H1 (cell line): ENCODE measurements around the gene ASPHD2. TPM values are rescaled to one million over a fixed set of nuclear protein-coding genes. Genes with fewer than 3 reads are reported as not detected.

Experiments
- CTCF ChIA-PET: fragments of 300-600 bp; sonication (Branson Sonifier 250); formaldehyde crosslinking; loops from one replicate; lab custom pipeline; 2021; ENCODE audit not compliant: partially characterized antibody; lab: Charles Lee
- POLR2A ChIA-PET: fragments of 300-600 bp; sonication (Branson Sonifier 250); formaldehyde crosslinking; loops from one replicate; lab custom pipeline; 2021; ENCODE audit warnings: inconsistent platforms; ENCODE audit not compliant: partially characterized antibody; lab: Charles Lee
- DNase-seq, 2 experiments: peaks; one replicate each; pipeline versions ENCODE4 v3.0.0 to v3.0.0-alpha.2; 2010 to 2022; ENCODE audit warnings: low spot score in 2 of 2, low read depth in 1 of 2, mixed read lengths in 1 of 2
- FAIRE-seq: peaks from 2 replicates; lab custom pipeline; 2011; peaks lifted over from hg19 to GRCh38; lab: Jason Lieb, UNC
- H2AFZ ChIP-seq: 2 replicates; pipeline ENCODE4 v1.8.1; 2012; ENCODE audit warnings: low read length, inconsistent platforms
- H2AK5ac ChIP-seq: 2 replicates; pipeline ENCODE4 v1.6.1; 2013; ENCODE audit warnings: low read depth, low read length
- H2BK120ac ChIP-seq: replicated peaks from 2 replicates; pipeline ENCODE3; 2013; ENCODE audit warnings: low read depth, low read length, inconsistent platforms
- H2BK12ac ChIP-seq: 2 replicates; pipeline ENCODE4 v1.6.1; 2013; ENCODE audit warnings: low read depth, low read length
- H2BK15ac ChIP-seq: 2 replicates; pipeline ENCODE4 v1.6.1; 2013; ENCODE audit warnings: low read length
- H2BK20ac ChIP-seq: 2 replicates; pipeline ENCODE4 v1.6.1; 2013; ENCODE audit warnings: low read length
- H2BK5ac ChIP-seq: 2 replicates; pipeline ENCODE4 v1.6.1; 2013; ENCODE audit warnings: low read depth, low read length
- H3K14ac ChIP-seq: 2 replicates; pipeline ENCODE4 v1.6.1; 2013; ENCODE audit warnings: inconsistent platforms; ENCODE audit not compliant: insufficient read length
- H3K18ac ChIP-seq: 2 replicates; pipeline ENCODE4 v1.6.1; 2013; ENCODE audit warnings: low read length; ENCODE audit errors: extremely low read depth
- H3K23ac ChIP-seq: 2 replicates; pipeline ENCODE4 v1.6.1; 2013; ENCODE audit warnings: inconsistent platforms; ENCODE audit not compliant: insufficient read length
- H3K23me2 ChIP-seq: 2 replicates; pipeline ENCODE4 v1.6.1; 2013; ENCODE audit warnings: low read depth, low read length
- H3K27ac ChIP-seq: 2 replicates; pipeline ENCODE4 v1.6.1; 2011; ENCODE audit warnings: low read depth, low read length, inconsistent platforms
- H3K27me3 ChIP-seq, 4 experiments: replicated peaks in 1 of 4; 1 replicate in 1 of 4; 2 replicates in 3 of 4; pipeline versions ENCODE4 v1.6.1 to v1.8.1; 2011 to 2013; ENCODE audit warnings: low read length in 3 of 4, mild to moderate bottlenecking in 3 of 4, inconsistent platforms in 2 of 4, mixed read lengths in 2 of 4, moderate library complexity in 1 of 4; ENCODE audit not compliant: control insufficient read depth in 3 of 4, insufficient read depth in 3 of 4; ENCODE audit errors: extremely low read depth in 1 of 4
- H3K36me3 ChIP-seq, 4 experiments: 2 replicates each; pipeline versions ENCODE4 v1.6.1 to v1.8.1; 2011 to 2013; ENCODE audit warnings: mild to moderate bottlenecking in 4 of 4, low read length in 3 of 4, moderate library complexity in 2 of 4, control low read depth in 1 of 4, inconsistent platforms in 1 of 4; ENCODE audit not compliant: insufficient read depth in 4 of 4, control insufficient read depth in 2 of 4
- H3K4ac ChIP-seq: replicated peaks from 2 replicates; pipeline ENCODE3; 2013; ENCODE audit warnings: low read length, low read depth, mixed read lengths, inconsistent platforms; ENCODE audit not compliant: insufficient read length
- H3K4me1 ChIP-seq, 4 experiments: replicated peaks in 1 of 4; 1 replicate in 1 of 4; 2 replicates in 3 of 4; pipeline versions ENCODE4 v1.6.1 to v1.8.1; 2011 to 2013; ENCODE audit warnings: low read length in 3 of 4, inconsistent platforms in 2 of 4, mixed read lengths in 1 of 4; ENCODE audit not compliant: insufficient read depth in 4 of 4, control insufficient read depth in 3 of 4
- H3K4me2 ChIP-seq, 2 experiments: 2 replicates each; pipeline versions ENCODE4 v1.6.1 to v1.8.1; 2011 to 2013; ENCODE audit warnings: low read depth in 2 of 2, low read length in 2 of 2, control low read depth in 1 of 2, inconsistent platforms in 1 of 2, mild to moderate bottlenecking in 1 of 2; ENCODE audit not compliant: insufficient read depth in 1 of 2
- H3K4me3 ChIP-seq, 4 experiments: fragments of 200-600, 300-600 bp in 1 of 4; sonication (generic), shearing (Covaris generic), sonication (Bioruptor Twin) in 1 of 4; 2 replicates each; pipeline versions ENCODE4 v1.5.1 to v1.8.1; 2011 to 2016; ENCODE audit warnings: low read length in 4 of 4, low read depth in 3 of 4, control low read depth in 2 of 4, inconsistent platforms in 2 of 4, mild to moderate bottlenecking in 2 of 4, mixed read lengths in 1 of 4, moderate library complexity in 1 of 4; ENCODE audit not compliant: insufficient read depth in 2 of 4; ENCODE audit errors: extremely low read depth in 1 of 4
- H3K56ac ChIP-seq: replicated peaks from 2 replicates; pipeline ENCODE3; 2013; ENCODE audit warnings: low read depth, mild to moderate bottlenecking, mixed read lengths, low read length, inconsistent platforms; ENCODE audit not compliant: insufficient read length
- H3K79me1 ChIP-seq: 2 replicates; pipeline ENCODE4 v1.6.1; 2013; ENCODE audit warnings: low read depth, low read length, control low read depth
- H3K79me2 ChIP-seq, 2 experiments: 2 replicates each; pipeline versions ENCODE4 v1.6.1 to v1.8.1; 2012 to 2013; ENCODE audit warnings: low read length in 2 of 2, mild to moderate bottlenecking in 2 of 2, inconsistent platforms in 1 of 2; ENCODE audit not compliant: insufficient read depth in 2 of 2, control insufficient read depth in 1 of 2
- H3K9ac ChIP-seq, 4 experiments: replicated peaks in 1 of 4; 1 replicate in 1 of 4; 2 replicates in 3 of 4; pipeline versions ENCODE4 v1.6.1 to v1.8.1; 2011 to 2013; ENCODE audit warnings: low read depth in 3 of 4, low read length in 3 of 4, control low read depth in 2 of 4, mild to moderate bottlenecking in 2 of 4, moderate library complexity in 2 of 4, inconsistent platforms in 1 of 4; ENCODE audit errors: extremely low read depth in 1 of 4
- H3K9me3 ChIP-seq, 2 experiments: 2 replicates each; pipeline versions ENCODE4 v1.6.1 to v1.8.1; 2012 to 2013; ENCODE audit warnings: mild to moderate bottlenecking in 2 of 2, moderate library complexity in 2 of 2, control low read depth in 1 of 2, inconsistent platforms in 1 of 2, low read depth in 1 of 2, low read length in 1 of 2, mixed read lengths in 1 of 2; ENCODE audit not compliant: insufficient read depth in 2 of 2
- H4K20me1 ChIP-seq, 2 experiments: replicated peaks in 1 of 2; 2 replicates each; pipeline versions ENCODE3 to v1.8.1; 2011 to 2013; ENCODE audit warnings: inconsistent platforms in 2 of 2, low read length in 2 of 2, mild to moderate bottlenecking in 1 of 2; ENCODE audit not compliant: insufficient read depth in 2 of 2, control insufficient read depth in 1 of 2
- H4K5ac ChIP-seq: 2 replicates; pipeline ENCODE4 v1.6.1; 2013; ENCODE audit warnings: low read length, low read depth, mixed read lengths, inconsistent platforms; ENCODE audit not compliant: insufficient read length
- H4K8ac ChIP-seq: 2 replicates; pipeline ENCODE4 v1.8.0; 2013; ENCODE audit warnings: mild to moderate bottlenecking, moderate library complexity, low read length, inconsistent platforms; ENCODE audit not compliant: insufficient read depth; ENCODE audit errors: extremely low read depth
- H4K91ac ChIP-seq: replicated peaks from 2 replicates; pipeline ENCODE3; 2013; ENCODE audit warnings: low read length, mixed read lengths, inconsistent platforms; ENCODE audit not compliant: insufficient read length
- ASH2L ChIP-seq: fragments of 200-600, 300-600 bp; sonication (generic); IDR thresholded peaks from one replicate; pipeline ENCODE4 v1.7.1; 2017; ENCODE audit warnings: low read length
- CREB1 ChIP-seq: IDR thresholded peaks from 2 replicates; pipeline ENCODE4 v1.6.1; 2012; ENCODE audit warnings: inconsistent platforms
- MAFK ChIP-seq: IDR thresholded peaks from 2 replicates; pipeline ENCODE4 v1.6.1; 2012; ENCODE audit warnings: low read depth, mild to moderate bottlenecking, improper control_type of control experiment, low read length
- SIN3A ChIP-seq, 2 experiments: IDR thresholded peaks in 1 of 2; conservative IDR thresholded peaks in 1 of 2; 2 replicates each; pipeline ENCODE4 v1.6.1; 2011 to 2012; ENCODE audit warnings: low read length in 2 of 2, improper control_type of control experiment in 1 of 2, low read depth in 1 of 2, mild to moderate bottlenecking in 1 of 2
- SRF ChIP-seq: IDR thresholded peaks from 2 replicates; pipeline ENCODE4 v1.6.1; 2011; ENCODE audit warnings: mild to moderate bottlenecking, low read depth, low read length, moderate library complexity
- WGBS, 2 experiments: shearing (Covaris generic) in 1 of 2; methylation state at CpG; one replicate each; pipeline versions ENCODE4 v1.1.6 to v1.1.7; 2013 to 2015; ENCODE audit warnings: low lambda C conversion rate in 2 of 2, mixed read lengths in 2 of 2, inconsistent platforms in 1 of 2, low coverage in 1 of 2, missing lambda C conversion rate in 1 of 2; ENCODE audit not compliant: insufficient replicate concordance in 2 of 2, insufficient coverage in 1 of 2, insufficient read length in 1 of 2; ENCODE audit errors: extremely low coverage in 1 of 2, missing lambda C conversion rate in 1 of 2; 5-methylcytosine and 5-hydroxymethylcytosine counted together
- polyA plus RNA-seq, 7 experiments: library from polyadenylated mRNA; depleted of rRNA in 3 of 7; stranded (reverse) in 5 of 7; unstranded in 2 of 7; fragments of >200 nt in 5 of 7; fragments of 200-250 nt in 2 of 7; gene quantifications; 1 replicate in 5 of 7; 2 replicates in 1 of 7; 4 replicates in 1 of 7; pipeline versions ENCODE4 v1.2.1 to v1.2.3, GENCODE V29; 2011 to 2013; ENCODE audit warnings: missing spikeins in 2 of 7, mixed read lengths in 2 of 7
- total RNA-seq: library from RNA; stranded (reverse); fragmentation: NEBNext Ultra II Directional; extraction: Animal tissue kit (Norgen Biotek cat#: 25700); gene quantifications from 2 replicates; pipeline ENCODE4 v1.2.1, GENCODE V29; 2021

The ASPHD2 gene
- total and polyA plus RNA-seq, 2 of the 8 experiments (the other 6 are each of a cell fraction or from before 2014, with no cell fraction given) = 7.2 to 11.0 TPM

DNA sequence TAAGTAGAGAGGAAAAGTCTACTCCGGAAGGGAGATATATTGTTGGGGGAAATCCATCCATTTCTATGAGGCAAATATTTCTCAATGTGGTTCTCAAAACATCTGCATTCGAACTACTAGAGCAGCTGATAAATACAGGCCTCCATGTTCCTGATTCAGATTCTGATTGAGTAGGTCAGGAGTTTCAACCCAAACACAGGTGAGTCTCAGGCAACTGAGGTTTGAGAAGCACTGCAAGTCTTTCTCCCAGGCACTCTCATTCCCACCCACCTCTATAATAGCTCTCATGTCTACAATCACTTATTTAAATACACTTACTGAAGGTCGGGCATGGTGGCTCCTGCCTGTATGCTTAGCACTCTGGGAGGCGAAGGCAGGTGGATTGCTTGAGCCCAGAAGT is 14.7 kb upstream of the ASPHD2 start:
- Histone ChIP-seq H2AK5ac (no peak overlapping the region), H3K4me2 (no peak overlapping the region), H2BK12ac (no peak overlapping the region), H3K4me3 (no peak overlapping the region), H3K27me3 (0 out of 7 replicates have a peak, but pooled peaks cover 0 to 4% (median 0%) of the 10 kb centered on the region in 4 experiments), H3K79me2 (no peaks in the 10 kb centered on the region), H3K23ac (no peak overlapping the region), H2BK5ac (no peak overlapping the region), H3K36me3 (no peaks in the 10 kb centered on the region), H2BK15ac (no peak overlapping the region), H4K8ac (no peak overlapping the region), H3K9me3 (no peaks in the 10 kb centered on the region), H3K79me1 (no peaks in the 10 kb centered on the region), H4K20me1 (no peaks in the 10 kb centered on the region), H3K9ac (no peak overlapping the region), H3K18ac (no peak overlapping the region), H3K14ac (no peak overlapping the region), H4K91ac (no peak overlapping the region), H2AFZ (no peak overlapping the region), H3K23me2 (no peaks in the 10 kb centered on the region), H3K4me1 (no peaks in the 10 kb centered on the region), H3K4ac (no peak overlapping the region), H2BK20ac (no peak overlapping the region), H3K27ac (no peak overlapping the region), H2BK120ac (no peak overlapping the region), H4K5ac (no peak overlapping the region), H3K56ac (no peak overlapping the region)
- CTCF ChIA-PET = interaction anchor here (0.7 to 3.8 kb wide), 9 partner anchors 9 to 51 kb away, joined by 3 to 15 read pairs (median 5); no protein-coding TSS in a partner anchor
- 90% methylated on average over 4 of the region's 4 CpGs; no CpG with 5 or more reads in 1 of the 2 experiments for WGBS, 2 experiments
- no peak for DNase-seq
- POLR2A ChIA-PET = interaction anchor here (0.7 kb wide), 1 partner anchor 9 kb away, joined by 3 read pairs; no protein-coding TSS in a partner anchor
- no peak for FAIRE-seq
- TF ChIP-seq MAFK = no peak
- TF ChIP-seq CREB1 = no peak
- no peak for TF ChIP-seq SRF
- no peak for TF ChIP-seq ASH2L
- TF ChIP-seq SIN3A (conservative IDR thresholded peaks at IDR 0.05 in 1 of 2, IDR thresholded peaks at IDR 0.05 in 1 of 2; ENCODE audit: low read depth in 1 of 2, low read length in 2 of 2) = no peak
